GM19193 (cell line): ENCODE results near the gene GNG7.

ENCODE experiments used
- POLR2A ChIP-seq: IDR thresholded peaks from 4 replicates; pipeline ENCODE4 v1.6.1; 2011; ENCODE audit not compliant: insufficient read depth, insufficient read length; ENCODE audit errors: extremely low read depth

The GNG7 gene

GRCh38 chr19:2591537-2592291 lies 110.8 kb downstream of the GNG7 start:
- no peak for TF ChIP-seq POLR2A

GRCh38 chr19:2590630-2591399 lies 111.7 kb downstream of the GNG7 start:
- no peak for TF ChIP-seq POLR2A

GRCh38 chr19:2589441-2589840 lies 113.1 kb downstream of the GNG7 start:
- no peak for TF ChIP-seq POLR2A

- TF ChIP-seq POLR2A: no peak
Measured at GRCh38 chr19:2588081-2588777, 114.3 kb downstream of the GNG7 start.

GRCh38 chr19:2587001-2587719 lies 115.3 kb downstream of the GNG7 start:
- no peak for TF ChIP-seq POLR2A

- no peak for TF ChIP-seq POLR2A
Measured at GRCh38 chr19:2586196-2586595, 116.3 kb downstream of the GNG7 start.

- no peak for TF ChIP-seq POLR2A
Measured at GRCh38 chr19:2584002-2584401, 118.5 kb downstream of the GNG7 start.

- no peak for TF ChIP-seq POLR2A
Measured at GRCh38 chr19:2582984-2583956, 119.2 kb downstream of the GNG7 start.

GRCh38 chr19:2579678-2580280 lies 122.7 kb downstream of the GNG7 start:
- TF ChIP-seq POLR2A: no peak

GRCh38 chr19:2578901-2579677 lies 123.4 kb downstream of the GNG7 start:
- TF ChIP-seq POLR2A: no peak

- TF ChIP-seq POLR2A: no peak
Measured at GRCh38 chr19:2578391-2578890, 124.1 kb downstream of the GNG7 start.

- TF ChIP-seq POLR2A: no peak
Measured at GRCh38 chr19:2577722-2578335, 124.7 kb downstream of the GNG7 start.
